ENCODE measurements around the gene KLHL26. TPM values are rescaled to one million over a fixed set of nuclear protein-coding genes. Genes with fewer than 3 reads are reported as not detected.
"Not testable (repeated sequence)": the region's sequence is repeated elsewhere in the genome, so short reads cannot be mapped to it uniquely, and the experiment has no call there.

Gene KLHL26
- total and polyA plus RNA-seq, 2 of the 4 experiments (the other 2 are of a cell fraction): 2.2 to 4.7 TPM

DNA sequence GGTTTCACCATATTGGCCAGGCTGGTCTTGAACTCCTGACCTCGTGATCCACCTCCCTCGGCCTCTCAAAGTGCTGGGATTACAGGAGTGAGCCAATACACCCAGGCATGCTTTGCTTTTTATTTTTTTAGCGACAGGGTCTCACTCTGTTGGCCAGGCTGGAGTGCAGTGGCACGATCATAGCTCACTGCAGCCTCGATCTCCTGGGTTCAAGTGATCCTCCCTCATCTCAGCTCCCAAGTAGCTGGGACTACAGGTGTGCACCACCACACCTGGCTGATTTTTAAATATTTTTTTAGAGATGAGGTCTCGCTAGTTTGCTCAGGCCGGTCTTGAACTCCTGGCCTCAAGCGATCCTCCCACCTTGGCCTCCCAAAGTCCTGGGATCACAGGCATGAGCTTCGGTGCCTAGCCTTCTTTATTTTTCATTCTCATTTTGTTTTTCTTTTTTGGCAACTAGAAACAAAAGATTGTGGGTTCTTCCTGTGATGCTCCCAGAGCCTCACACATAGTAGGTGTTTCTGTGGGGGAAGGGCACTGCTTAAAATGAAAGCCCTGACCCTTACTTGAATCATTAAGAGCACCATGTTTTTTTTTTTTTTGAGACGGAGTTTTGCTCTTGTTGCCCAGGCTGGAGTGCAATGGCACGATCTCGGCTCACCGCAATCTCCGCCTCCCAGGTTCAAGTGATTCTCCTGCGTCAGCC lies 36.0 kb upstream of the KLHL26 start:
- H2BK15ac ChIP-seq (ENCODE audit: low read depth, low read length); H3K23ac ChIP-seq (ENCODE audit: low read depth, low read length); H3K18ac ChIP-seq (ENCODE audit: low read depth, low read length); DNase-seq; H3K14ac ChIP-seq (replicated peaks; ENCODE audit: low read depth, low read length); BruUV-seq (replicated peaks); POLR2A ChIA-PET (ENCODE audit: unreplicated experiment); H4K5ac ChIP-seq (ENCODE audit: low read depth, low read length); H3K9me1 ChIP-seq (ENCODE audit: insufficient read depth, low read length); H3K4ac ChIP-seq (ENCODE audit: low read depth, low read length); H3K56ac ChIP-seq (ENCODE audit: extremely low read depth, insufficient read depth, low read length); H2BK5ac ChIP-seq (ENCODE audit: low read depth, low read length, poor library complexity, severe bottlenecking); H2AK9ac ChIP-seq (replicated peaks; ENCODE audit: low read depth, low read length, poor library complexity); H2BK20ac ChIP-seq (ENCODE audit: low read depth, low read length); H4K8ac ChIP-seq (ENCODE audit: low read depth in 2 of 2, low read length in 2 of 2); H3K9ac ChIP-seq (ENCODE audit: low read depth, low read length); ATAC-seq (ENCODE audit: low read depth); H4K91ac ChIP-seq (ENCODE audit: insufficient read depth, low read depth, low read length); H2AK5ac ChIP-seq (ENCODE audit: low read depth, low read length); dilution Hi-C loops (cut with HindIII; ENCODE audit: low sequenced_read_pairs, unreplicated experiment); H3K4me2 ChIP-seq (ENCODE audit: low read depth, low read length); H3K9me3 ChIP-seq (ENCODE audit: control insufficient read depth, insufficient read depth, low read length); intact Hi-C loops (cut with micrococcal nuclease); H4K20me1 ChIP-seq (ENCODE audit: insufficient read depth, low read length); H3K36me3 ChIP-seq (ENCODE audit: control insufficient read depth, insufficient read depth, low read length); H3K4me3 ChIP-seq (ENCODE audit: insufficient read depth, low read depth, low read length); H2BK120ac ChIP-seq (ENCODE audit: low read depth, low read length); H3K27ac ChIP-seq (ENCODE audit: insufficient read depth, low read length); H3K79me1 ChIP-seq (ENCODE audit: low read depth in 1 of 2, low read length in 2 of 2); H3K4me1 ChIP-seq (ENCODE audit: control insufficient read depth, insufficient read depth, low read length); in situ Hi-C loops (cut with MboI; ENCODE audit: low sequenced_read_pairs); H2AFZ ChIP-seq (replicated peaks; ENCODE audit: low read length, poor library complexity): not testable (repeated sequence)
- no CpG with 5 or more reads among the region's 15 CpGs for WGBS, 2 experiments (ENCODE audit: extremely low coverage in 2 of 2, insufficient read length in 1 of 2)
- CTCF ChIA-PET: interaction anchor here (0.7 kb wide), 1 partner anchor 127 kb away, joined by 3 read pairs; no protein-coding TSS in a partner anchor
- H3K27me3 ChIP-seq (ENCODE audit: control insufficient read depth, insufficient read depth, low read length): peaks cover 29% of the 10 kb centered on the region

Data from IMR-90 (cell line).